ENCODE data around the gene MSX2.

DNA sequence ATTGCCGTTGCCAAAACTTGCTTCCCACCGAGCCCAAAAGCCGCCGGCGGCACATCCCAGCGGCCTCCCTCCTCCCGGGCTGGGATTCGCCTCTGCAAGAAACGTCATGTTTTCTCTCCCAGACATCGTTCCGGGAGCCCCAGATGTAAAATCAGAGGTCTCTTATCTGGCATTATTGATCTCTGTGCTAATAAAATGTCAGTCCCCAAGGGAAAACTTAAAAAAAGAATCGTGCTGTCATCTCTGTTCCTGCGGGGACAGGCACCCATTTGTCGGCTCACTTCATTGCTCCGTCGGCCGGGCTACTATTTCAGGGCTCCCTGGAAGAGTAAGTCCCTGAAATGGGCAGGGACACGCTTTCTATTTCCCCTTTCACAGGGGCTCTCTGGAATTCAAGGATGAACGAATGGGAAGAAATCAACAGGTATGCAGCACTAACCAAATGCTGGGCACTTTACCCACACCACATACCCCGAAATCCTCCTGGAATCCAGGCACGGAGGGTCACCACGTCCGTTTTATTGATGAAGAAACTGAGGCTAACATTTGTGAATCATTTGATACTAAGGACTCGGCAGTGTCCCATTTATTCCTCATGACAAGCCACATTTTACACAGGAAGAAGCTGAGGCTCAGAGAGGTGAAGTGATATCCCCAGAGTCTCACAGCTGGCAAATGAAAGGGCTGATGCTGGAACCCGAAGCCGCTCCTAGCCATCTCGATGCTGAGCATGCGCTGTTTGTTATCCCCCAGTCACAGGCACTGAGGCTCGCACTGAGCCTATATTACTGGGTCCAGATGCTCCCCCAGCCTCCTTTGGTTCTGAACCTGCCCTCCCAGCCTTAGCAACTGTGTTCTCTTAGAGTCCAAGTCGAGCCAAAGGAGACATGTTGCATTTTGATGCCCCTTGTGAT is 35.7 kb upstream of the MSX2 start:
- TF ChIP-seq, protein P1, sequence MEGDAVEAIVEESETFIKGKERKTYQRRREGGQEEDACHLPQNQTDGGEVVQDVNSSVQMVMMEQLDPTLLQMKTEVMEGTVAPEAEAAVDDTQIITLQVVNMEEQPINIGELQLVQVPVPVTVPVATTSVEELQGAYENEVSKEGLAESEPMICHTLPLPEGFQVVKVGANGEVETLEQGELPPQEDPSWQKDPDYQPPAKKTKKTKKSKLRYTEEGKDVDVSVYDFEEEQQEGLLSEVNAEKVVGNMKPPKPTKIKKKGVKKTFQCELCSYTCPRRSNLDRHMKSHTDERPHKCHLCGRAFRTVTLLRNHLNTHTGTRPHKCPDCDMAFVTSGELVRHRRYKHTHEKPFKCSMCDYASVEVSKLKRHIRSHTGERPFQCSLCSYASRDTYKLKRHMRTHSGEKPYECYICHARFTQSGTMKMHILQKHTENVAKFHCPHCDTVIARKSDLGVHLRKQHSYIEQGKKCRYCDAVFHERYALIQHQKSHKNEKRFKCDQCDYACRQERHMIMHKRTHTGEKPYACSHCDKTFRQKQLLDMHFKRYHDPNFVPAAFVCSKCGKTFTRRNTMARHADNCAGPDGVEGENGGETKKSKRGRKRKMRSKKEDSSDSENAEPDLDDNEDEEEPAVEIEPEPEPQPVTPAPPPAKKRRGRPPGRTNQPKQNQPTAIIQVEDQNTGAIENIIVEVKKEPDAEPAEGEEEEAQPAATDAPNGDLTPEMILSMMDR (conservative IDR thresholded peaks at IDR 0.05; ENCODE audit: low read depth, low read length), result no peak
- TF ChIP-seq FOS (IDR thresholded peaks at IDR 0.05; ENCODE audit: low read depth, low read length) (no peak), USF2 (IDR thresholded peaks at IDR 0.05; ENCODE audit: low read depth, low read length) (no peak), POLR2A (IDR thresholded peaks at IDR 0.05; ENCODE audit: low read depth, low read length) (no peak)
